A204.1 (cell line): ENCODE results near the gene SOCS4.
A peak's percentile ranks its signal among the peaks of the same experiment; 100 is the strongest.
"Not testable (repeated sequence)": the region's sequence is repeated elsewhere in the genome, so short reads cannot be mapped to it uniquely, and the experiment has no call there.

Source experiments
- FAIRE-seq: peaks from 2 replicates; lab custom pipeline; 2012; peaks lifted over from hg19 to GRCh38; lab: Jason Lieb, UNC

Gene SOCS4, protein sequence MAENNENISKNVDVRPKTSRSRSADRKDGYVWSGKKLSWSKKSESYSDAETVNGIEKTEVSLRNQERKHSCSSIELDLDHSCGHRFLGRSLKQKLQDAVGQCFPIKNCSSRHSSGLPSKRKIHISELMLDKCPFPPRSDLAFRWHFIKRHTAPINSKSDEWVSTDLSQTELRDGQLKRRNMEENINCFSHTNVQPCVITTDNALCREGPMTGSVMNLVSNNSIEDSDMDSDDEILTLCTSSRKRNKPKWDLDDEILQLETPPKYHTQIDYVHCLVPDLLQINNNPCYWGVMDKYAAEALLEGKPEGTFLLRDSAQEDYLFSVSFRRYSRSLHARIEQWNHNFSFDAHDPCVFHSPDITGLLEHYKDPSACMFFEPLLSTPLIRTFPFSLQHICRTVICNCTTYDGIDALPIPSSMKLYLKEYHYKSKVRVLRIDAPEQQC

DNA sequence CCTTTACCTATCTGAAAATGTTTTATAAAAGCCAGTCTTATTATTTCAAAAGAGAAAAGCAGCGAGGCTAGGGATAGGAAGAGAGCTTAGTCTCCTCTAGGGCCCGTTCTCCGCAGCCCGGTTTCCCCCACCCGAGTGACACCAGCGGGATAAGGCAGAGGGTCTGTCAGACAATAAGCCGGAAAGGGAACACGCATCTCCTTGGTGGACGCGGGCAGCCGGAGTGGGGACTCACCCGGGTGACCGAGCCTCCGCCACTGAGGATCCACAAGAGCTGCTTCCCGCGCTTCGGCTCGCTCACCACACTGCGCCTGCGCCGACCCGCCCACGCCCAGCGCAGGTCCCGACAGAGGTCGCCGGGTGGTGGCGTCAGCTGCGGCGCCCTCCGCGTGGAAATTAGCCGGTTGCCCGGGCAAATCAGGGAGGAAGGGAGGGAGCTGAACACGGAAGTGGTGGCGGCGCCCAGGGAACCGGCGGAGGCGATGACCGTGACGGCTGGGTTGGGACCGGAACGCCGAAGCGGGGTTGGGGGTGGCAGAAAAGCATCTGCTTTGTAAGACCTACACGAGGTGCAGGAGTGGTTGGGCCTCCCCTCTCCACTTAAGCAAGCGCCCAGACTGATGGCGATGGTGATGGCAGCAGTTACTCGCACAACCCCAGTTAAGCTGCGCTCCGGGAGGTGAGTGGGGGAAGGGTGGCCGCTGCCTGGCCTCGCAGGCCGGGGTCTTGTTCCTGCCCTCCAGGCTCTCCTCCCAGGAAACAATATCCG, at the start of gene SOCS4, which contains the start of gene WDHD1:
Gene SOCS4 (plus strand): TSS at position 444 of the 769 bp plus-strand sequence. CDS start 15,806 bp downstream, outside the sequence.
Gene WDHD1 (minus strand): TSS at position 307 of the 769 bp plus-strand sequence. CDS start 312 bp downstream, outside the sequence.
- FAIRE-seq: no peak

GRCh38 chr14:54979039-54979438, 48.0 kb upstream of the SOCS4 start:
- FAIRE-seq: no peak

DNA sequence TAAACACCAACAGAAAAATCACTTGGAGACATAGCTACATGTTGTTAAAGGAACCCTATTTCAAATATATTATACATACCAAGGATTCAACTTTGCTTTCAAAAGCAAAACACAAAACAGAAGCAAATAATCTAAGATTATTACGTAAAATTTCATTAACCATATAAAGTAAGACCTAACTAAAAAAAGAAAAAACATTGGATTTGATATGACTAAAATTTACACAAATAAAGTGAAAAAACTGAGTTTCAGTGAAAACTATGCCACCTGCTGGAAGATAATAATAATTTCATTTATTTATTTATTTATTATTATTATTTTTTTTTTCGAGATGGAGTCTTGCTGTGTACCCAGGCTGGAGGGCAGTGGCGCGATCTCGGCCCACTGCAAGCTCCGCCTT, 45.3 kb upstream of the SOCS4 start:
- FAIRE-seq: peak; percentile 94

DNA sequence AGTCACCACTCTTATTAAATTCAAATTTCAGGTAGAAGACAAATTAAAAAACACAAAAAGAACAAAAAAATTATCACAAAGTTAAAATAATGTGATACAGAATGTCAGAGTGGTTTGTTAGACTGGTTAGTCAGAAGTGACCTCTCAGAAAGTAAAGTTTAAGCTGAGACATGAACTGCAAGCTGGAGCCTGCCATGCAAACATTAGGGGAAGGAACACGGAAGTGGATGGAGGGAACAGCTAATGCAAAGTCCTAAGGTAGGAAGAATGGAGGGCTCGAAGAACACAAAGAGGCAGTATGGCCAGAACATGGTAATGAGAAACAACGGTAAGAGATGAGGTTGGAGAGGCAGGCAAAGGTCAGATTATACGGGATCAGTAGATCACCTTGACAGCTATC, 41.9 kb upstream of the SOCS4 start:
- no peak for FAIRE-seq

GRCh38 chr14:55000381-55000780, 26.7 kb upstream of the SOCS4 start:
- peak; percentile 66 for FAIRE-seq

DNA sequence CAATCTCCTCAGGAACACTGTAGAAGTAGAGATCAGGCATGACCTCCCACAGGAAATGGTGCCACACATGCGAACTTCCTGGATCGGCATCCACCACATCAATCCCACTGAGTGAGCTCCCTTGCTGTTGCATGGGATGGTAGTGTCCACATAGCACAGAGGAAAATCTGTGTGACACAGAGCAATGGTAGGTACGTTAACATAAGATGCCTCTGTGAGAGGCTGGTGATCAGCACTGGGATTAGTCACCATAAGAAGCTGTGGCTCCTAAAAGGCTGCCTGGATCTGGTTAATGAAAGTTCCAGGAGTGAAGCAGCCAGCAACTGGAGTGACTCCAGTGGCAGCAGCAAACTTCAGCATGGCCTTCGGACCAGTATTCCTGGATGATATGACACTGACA, 22.0 kb upstream of the SOCS4 start:
- FAIRE-seq: no peak

- no peak for FAIRE-seq
These were observed 12.0 kb upstream of the SOCS4 start for GRCh38 chr14:55015006-55015405.

GRCh38 chr14:55019968-55020554, 7.0 kb upstream of the SOCS4 start:
- FAIRE-seq: no peak

- not testable (repeated sequence) for FAIRE-seq
These were observed 2.7 kb upstream of the SOCS4 start for GRCh38 chr14:55024365-55024764.

- FAIRE-seq: no peak
These were observed 1.1 kb upstream of the SOCS4 start for GRCh38 chr14:55025948-55026347.

DNA sequence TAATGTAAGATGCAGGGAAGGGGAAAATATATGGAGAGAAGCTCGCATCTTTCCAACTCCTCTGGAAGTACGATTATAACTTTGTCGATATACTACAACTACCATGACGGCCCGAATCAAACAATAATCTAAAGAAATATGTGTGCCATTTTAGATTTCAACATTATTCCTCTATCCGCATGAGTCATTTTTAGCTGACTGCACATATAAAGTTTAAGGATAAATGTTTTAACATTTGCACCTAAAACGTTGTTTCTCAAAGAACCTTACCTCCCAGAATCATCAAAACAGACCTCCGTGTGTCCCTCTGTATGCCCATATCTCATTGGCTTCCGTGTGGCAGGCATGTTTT, 619 bp upstream of the SOCS4 start:
- FAIRE-seq: no peak

DNA sequence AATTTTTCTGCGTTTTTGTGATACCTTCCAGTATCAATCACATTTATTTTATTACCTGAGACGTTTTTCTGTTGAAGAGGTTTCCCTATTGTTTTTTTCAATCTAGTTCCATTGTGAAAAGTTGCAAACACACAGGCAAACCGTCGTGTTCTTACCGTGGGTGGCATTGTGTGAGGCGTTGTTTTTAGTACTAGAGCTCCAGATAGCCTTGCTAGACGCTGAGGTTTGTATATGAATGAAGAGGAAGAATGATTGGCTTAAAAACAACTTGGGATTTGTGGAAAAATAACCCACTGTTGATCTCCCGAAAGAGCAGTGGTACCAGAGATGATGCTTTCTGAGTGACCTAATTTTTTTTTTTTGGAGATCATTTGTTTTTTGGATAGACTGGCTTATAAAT, 1.0 kb downstream of the SOCS4 start:
- no peak for FAIRE-seq

DNA sequence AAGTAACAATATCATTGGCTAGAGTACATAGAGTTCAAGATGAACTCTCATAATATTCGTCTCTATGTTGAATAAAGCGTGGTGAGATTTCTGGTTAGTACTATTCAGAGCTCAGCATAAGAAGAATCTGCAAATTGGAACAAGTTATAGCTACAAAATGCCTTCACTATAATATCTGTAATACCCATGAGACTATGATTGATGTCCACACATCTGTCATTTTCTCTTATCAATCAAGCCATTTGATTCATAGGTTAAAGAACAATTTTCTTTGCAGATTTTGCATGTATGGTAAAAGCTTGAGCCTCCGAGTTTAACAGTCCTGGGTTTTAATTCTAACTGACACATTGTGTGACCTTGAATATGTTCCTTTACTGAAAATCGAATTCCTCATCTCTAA, 1.4 kb downstream of the SOCS4 start:
- no peak for FAIRE-seq

GRCh38 chr14:55031190-55031589, 4.2 kb downstream of the SOCS4 start:
- FAIRE-seq: no peak

DNA sequence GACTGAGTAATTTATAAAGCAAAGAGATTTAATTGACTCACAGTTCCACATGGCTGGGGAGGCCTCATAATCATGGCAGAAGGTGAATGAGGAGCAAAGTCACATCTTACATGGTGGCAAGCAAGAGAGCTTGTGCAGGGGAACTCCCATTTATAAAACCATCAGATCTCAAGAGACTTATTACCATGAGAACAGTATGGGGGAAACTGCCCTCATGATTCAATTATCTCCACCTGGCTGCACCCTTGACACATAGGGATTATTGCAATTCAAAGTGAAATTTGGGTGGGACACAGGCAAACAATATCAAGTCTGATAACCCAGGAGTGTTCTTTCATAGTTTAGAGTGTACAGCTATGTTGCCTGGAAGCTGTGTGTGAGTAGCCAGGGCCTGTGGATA, 11.0 kb downstream of the SOCS4 start:
- FAIRE-seq: not testable (repeated sequence)

GRCh38 chr14:55038708-55039107, 11.7 kb downstream of the SOCS4 start:
- FAIRE-seq: no peak

DNA sequence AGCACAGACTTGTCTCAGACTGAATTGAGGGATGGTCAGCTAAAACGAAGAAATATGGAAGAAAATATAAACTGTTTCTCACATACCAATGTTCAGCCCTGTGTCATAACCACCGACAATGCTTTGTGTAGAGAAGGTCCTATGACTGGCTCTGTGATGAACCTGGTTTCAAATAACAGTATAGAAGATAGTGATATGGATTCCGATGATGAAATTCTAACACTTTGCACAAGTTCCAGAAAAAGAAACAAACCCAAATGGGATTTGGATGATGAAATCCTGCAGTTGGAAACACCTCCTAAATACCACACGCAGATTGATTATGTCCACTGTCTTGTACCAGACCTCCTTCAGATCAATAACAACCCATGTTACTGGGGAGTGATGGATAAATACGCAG, 16.5 kb downstream of the SOCS4 start:
- no peak for FAIRE-seq

GRCh38 chr14:55045087-55045486, 18.1 kb downstream of the SOCS4 start:
- FAIRE-seq: no peak

DNA sequence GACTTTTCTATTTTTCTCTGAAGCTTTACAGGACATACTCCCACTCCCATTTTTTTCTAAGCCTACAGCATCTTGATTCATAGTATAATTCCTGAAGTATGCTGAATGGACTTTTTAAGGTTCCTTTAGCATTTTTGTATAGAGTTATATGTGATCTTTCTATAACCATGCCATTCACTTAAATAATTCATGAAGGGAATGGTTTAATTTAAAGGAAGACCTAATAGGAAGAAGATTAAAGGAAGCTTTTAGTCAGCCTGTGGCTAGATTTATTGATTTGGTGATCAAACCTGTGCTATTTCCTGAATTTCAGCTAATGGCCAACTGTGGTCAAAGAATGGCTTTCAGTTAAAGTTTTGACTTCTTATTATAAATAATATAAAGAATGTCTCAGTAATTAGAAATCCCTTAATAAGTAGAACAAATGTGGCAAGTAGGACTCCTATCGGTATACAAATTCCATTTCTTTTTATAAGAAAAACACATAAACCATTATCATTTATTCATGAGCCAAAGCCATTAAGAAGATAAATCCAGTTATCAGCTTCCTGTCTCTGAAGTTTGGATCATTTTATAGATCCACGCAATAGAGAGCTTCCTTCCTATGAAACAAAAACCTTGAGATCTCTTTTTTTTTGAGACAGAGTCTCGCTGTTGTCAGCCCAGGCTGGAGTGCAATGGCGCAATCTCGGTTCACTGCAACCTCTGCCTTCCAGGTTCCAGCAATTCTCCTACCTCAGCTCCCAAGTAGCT, 20.4 kb downstream of the SOCS4 start:
- FAIRE-seq: no peak

- FAIRE-seq: no peak
These were observed 21.9 kb downstream of the SOCS4 start for GRCh38 chr14:55048900-55049436.

DNA sequence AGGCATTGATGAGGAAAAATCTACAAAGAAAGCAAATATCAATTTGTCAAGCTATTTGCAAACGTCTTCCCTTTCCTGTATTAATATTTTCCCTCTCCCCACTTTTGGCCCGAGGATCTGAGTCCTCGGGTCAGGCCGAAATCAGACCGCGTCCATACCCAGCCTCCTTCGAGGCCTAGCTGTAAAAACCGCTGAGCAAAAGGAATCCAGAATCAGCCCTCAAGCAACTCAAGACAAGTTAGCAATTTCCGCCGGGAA, 24.1 kb downstream of the SOCS4 start:
- FAIRE-seq: no peak
